Measurements from ENCODE around the gene IGLL5. TPM values are rescaled to one million over a fixed set of nuclear protein-coding genes. Genes with fewer than 3 reads are reported as not detected.

The IGLL5 gene
- polyA plus RNA-seq, 2 of the 4 experiments (the other 2 are of a cell fraction): not detected

- Histone ChIP-seq H3K9me3 (no peaks in the 10 kb centered on the region), H3K4me3 (no peak overlapping the region), H3K4me1 (no peaks in the 10 kb centered on the region), H3K4me2 (no peak overlapping the region), H3K27ac (no peak overlapping the region)
- ATAC-seq (no peak), FAIRE-seq (no peak), DNase-seq (ENCODE audit: low read depth in 1 of 2, low spot score in 1 of 2) (no peak)
- TF ChIP-seq NFE2L2 (conservative IDR thresholded peaks at IDR 0.05; ENCODE audit: low read length): no peak
- TF ChIP-seq FOSB (CRISPR knock-in tag; IDR thresholded peaks at IDR 0.05): no peak
- no peak for TF ChIP-seq NPAS2 (CRISPR knock-in tag; IDR thresholded peaks at IDR 0.05; ENCODE audit: borderline replicate concordance)
- TF ChIP-seq JUNB (IDR thresholded peaks at IDR 0.05): no peak
- no peak for TF ChIP-seq TP53 (CRISPR knock-in tag; IDR thresholded peaks at IDR 0.05)
- no peak for TF ChIP-seq EHF (CRISPR knock-in tag; IDR thresholded peaks at IDR 0.05)
- TF ChIP-seq HOXB13 (CRISPR knock-in tag; IDR thresholded peaks at IDR 0.05; ENCODE audit: low read depth): no peak
- TF ChIP-seq CBX2 (IDR thresholded peaks at IDR 0.05; ENCODE audit: borderline replicate concordance, low read depth): no peak
- TF ChIP-seq EP300 (IDR thresholded peaks at IDR 0.05): no peak
- no peak for TF ChIP-seq NR3C1 (IDR thresholded peaks at IDR 0.05)
- ChIA-PET POLR2A (no interaction called here), CTCF (interaction anchor here (2.0 kb wide), 1 partner anchor 41 kb away, joined by 6 read pairs; no protein-coding TSS in a partner anchor)
- 83% methylated on average over 1 of the region's 6 CpGs for WGBS (ENCODE audit: missing lambda C conversion rate)
These were observed 28.0 kb downstream of the IGLL5 start for GRCh38 chr22:22915670-22916035.

- FAIRE-seq (no peak), ATAC-seq (no peak), DNase-seq (ENCODE audit: low read depth in 1 of 2, low spot score in 1 of 2) (no peak)
- TF ChIP-seq USF2 (IDR thresholded peaks at IDR 0.05) (no peak), CHD2 (IDR thresholded peaks at IDR 0.05; ENCODE audit: low read length, partially characterized antibody) (no peak), CTCF (IDR thresholded peaks at IDR 0.05) (no peak), HOXA7 (CRISPR knock-in tag; IDR thresholded peaks at IDR 0.05) (no peak), CBX2 (IDR thresholded peaks at IDR 0.05; ENCODE audit: borderline replicate concordance, low read depth) (no peak), SREBF2 (IDR thresholded peaks at IDR 0.05) (no peak)
- Histone ChIP-seq H3K27ac (no peak overlapping the region), H3K4me1 (no peaks in the 10 kb centered on the region), H3K9me3 (no peaks in the 10 kb centered on the region), H3K4me2 (no peak overlapping the region), H3K4me3 (no peak overlapping the region)
- WGBS (ENCODE audit: missing lambda C conversion rate): 40% methylated on average over 8 of the region's 10 CpGs
- ChIA-PET CTCF (interaction anchor here (0.6 to 2.0 kb wide), 3 partner anchors 39 to 717 kb away, joined by 3 to 6 read pairs (median 4); no protein-coding TSS in a partner anchor), POLR2A (no interaction called here)
These were observed 28.8 kb downstream of the IGLL5 start for GRCh38 chr22:22916215-22916951.

- no peak overlapping the region for H3K4me2 ChIP-seq
- no peak overlapping the region for H3K4me3 ChIP-seq
- FAIRE-seq: no peak
- no peaks in the 10 kb centered on the region for H3K4me1 ChIP-seq
- no peak for DNase-seq (ENCODE audit: low read depth in 1 of 2, low spot score in 1 of 2)
- POLR2A ChIA-PET: no interaction called here
- no peak for ATAC-seq
- 91% methylated on average over 2 of the region's 3 CpGs for WGBS (ENCODE audit: missing lambda C conversion rate)
- no peak overlapping the region for H3K27ac ChIP-seq
- no peak for TF ChIP-seq KDM1A (IDR thresholded peaks at IDR 0.05; ENCODE audit: low read depth)
- no peak for TF ChIP-seq MAX (IDR thresholded peaks at IDR 0.05)
- TF ChIP-seq HEYL (CRISPR knock-in tag; IDR thresholded peaks at IDR 0.05): no peak
- TF ChIP-seq CBX8 (IDR thresholded peaks at IDR 0.05): no peak
- no peak for TF ChIP-seq HMGXB4 (CRISPR knock-in tag; IDR thresholded peaks at IDR 0.05; ENCODE audit: borderline replicate concordance)
- TF ChIP-seq GATA3 (IDR thresholded peaks at IDR 0.05; ENCODE audit: borderline replicate concordance): no peak
- TF ChIP-seq RARB (CRISPR knock-in tag; IDR thresholded peaks at IDR 0.05): no peak
- TF ChIP-seq ZSCAN20 (CRISPR knock-in tag; IDR thresholded peaks at IDR 0.05): no peak
- no peak for TF ChIP-seq FOSB (CRISPR knock-in tag; IDR thresholded peaks at IDR 0.05)
- TF ChIP-seq EP300 (IDR thresholded peaks at IDR 0.05): no peak
- no peak for TF ChIP-seq PHF8 (IDR thresholded peaks at IDR 0.05; ENCODE audit: borderline replicate concordance, low read depth)
- TF ChIP-seq MAFK (IDR thresholded peaks at IDR 0.05; ENCODE audit: partially characterized antibody): no peak
- TF ChIP-seq TFCP2L1 (CRISPR knock-in tag; IDR thresholded peaks at IDR 0.05): no peak
- TF ChIP-seq ZC3H11A (IDR thresholded peaks at IDR 0.05): no peak
- TF ChIP-seq ELK1 (IDR thresholded peaks at IDR 0.05; ENCODE audit: low read depth, low read length): no peak
- no peak for TF ChIP-seq RAD21 (conservative IDR thresholded peaks at IDR 0.05 in 1 of 2, IDR thresholded peaks at IDR 0.05 in 1 of 2)
- CTCF ChIA-PET: interaction anchor here (0.6 to 2.0 kb wide), 4 partner anchors 40 to 718 kb away, joined by 3 to 6 read pairs (median 4); no protein-coding TSS in a partner anchor
- no peaks in the 10 kb centered on the region for H3K9me3 ChIP-seq
These were observed 29.3 kb downstream of the IGLL5 start for GRCh38 chr22:22916952-22917290.

Measured in A549 (cell line).